ENCODE results near the gene SERPINA9. TPM values are rescaled to one million over a fixed set of nuclear protein-coding genes. Genes with fewer than 3 reads are reported as not detected.
A peak's percentile ranks its signal among the peaks of the same experiment; 100 is the strongest.

Gene SERPINA9
- total RNA-seq, 2 donors from 2014 or later, result not detected

DNA sequence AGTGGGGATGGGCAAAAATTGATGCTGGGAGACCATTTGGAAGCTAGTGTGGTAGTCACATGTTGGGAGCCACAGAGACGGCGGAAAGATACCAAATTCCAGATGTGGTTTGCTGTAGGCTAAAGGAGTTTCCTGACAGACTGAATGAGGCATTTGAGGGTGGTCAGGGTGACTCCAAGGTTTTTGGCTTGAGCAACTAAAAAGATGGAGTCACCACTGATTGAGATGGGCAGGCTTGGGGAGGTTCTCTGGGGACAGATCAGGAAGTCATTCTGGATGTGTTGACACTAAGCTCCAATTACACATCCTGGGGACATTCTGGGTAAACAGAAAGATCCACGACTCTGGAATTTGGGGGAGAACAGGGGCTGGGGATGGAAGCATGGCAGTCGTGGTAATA is 15.5 kb upstream of the SERPINA9 start:
- no peaks in the 10 kb centered on the region for H3K36me3 ChIP-seq
- H3K9me3 ChIP-seq, result no peaks in the 10 kb centered on the region
- intact Hi-C loops (cut with DNase I), result loop anchor here (5.0 kb wide), 1 partner anchor 69 kb away; no protein-coding TSS in a partner anchor
- no peak for DNase-seq (ENCODE audit: low spot score)
- TF ChIP-seq POLR2A (IDR thresholded peaks at IDR 0.05) (no peak), POLR2AphosphoS5 (IDR thresholded peaks at IDR 0.05) (no peak)
- TF ChIP-seq, protein P1, sequence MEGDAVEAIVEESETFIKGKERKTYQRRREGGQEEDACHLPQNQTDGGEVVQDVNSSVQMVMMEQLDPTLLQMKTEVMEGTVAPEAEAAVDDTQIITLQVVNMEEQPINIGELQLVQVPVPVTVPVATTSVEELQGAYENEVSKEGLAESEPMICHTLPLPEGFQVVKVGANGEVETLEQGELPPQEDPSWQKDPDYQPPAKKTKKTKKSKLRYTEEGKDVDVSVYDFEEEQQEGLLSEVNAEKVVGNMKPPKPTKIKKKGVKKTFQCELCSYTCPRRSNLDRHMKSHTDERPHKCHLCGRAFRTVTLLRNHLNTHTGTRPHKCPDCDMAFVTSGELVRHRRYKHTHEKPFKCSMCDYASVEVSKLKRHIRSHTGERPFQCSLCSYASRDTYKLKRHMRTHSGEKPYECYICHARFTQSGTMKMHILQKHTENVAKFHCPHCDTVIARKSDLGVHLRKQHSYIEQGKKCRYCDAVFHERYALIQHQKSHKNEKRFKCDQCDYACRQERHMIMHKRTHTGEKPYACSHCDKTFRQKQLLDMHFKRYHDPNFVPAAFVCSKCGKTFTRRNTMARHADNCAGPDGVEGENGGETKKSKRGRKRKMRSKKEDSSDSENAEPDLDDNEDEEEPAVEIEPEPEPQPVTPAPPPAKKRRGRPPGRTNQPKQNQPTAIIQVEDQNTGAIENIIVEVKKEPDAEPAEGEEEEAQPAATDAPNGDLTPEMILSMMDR (IDR thresholded peaks at IDR 0.05), result no peak
- WGBS, result 59% methylated on average over 4 of the region's 4 CpGs
- no peak overlapping the region for H3K27ac ChIP-seq
- H3K4me3 ChIP-seq, result no peak overlapping the region
- no peaks in the 10 kb centered on the region for H3K27me3 ChIP-seq (replicated peaks; ENCODE audit: insufficient read depth)
- H3K4me1 ChIP-seq (replicated peaks), result no peaks in the 10 kb centered on the region

DNA sequence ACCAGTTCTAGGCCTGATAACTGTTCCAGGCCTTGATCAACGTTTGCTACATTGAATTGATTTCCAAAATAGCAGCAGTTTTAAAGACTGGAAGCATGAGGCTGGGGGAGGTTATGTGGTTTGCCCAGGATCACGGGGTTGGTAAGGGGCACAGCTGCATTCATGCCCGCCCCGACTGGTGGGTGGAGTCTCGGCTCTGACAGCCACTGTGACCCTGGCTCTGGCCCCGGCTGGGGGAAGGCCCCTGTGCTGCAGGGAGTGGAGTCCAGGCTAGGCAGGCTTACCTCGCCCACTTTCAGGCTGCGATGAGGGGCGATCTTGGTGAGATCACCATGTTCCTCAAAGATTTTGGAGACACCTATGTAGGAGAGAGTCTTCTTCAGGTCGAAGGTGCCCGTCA is 13.3 kb upstream of the SERPINA9 start:
- TF ChIP-seq, protein P1 (IDR thresholded peaks at IDR 0.05), result no peak
- TF ChIP-seq POLR2A (IDR thresholded peaks at IDR 0.05), result no peak
- no peak for TF ChIP-seq POLR2AphosphoS5 (IDR thresholded peaks at IDR 0.05)
- intact Hi-C loops (cut with DNase I), result no loop called here
- no peak overlapping the region for H3K27ac ChIP-seq
- no peaks in the 10 kb centered on the region for H3K9me3 ChIP-seq
- 82% methylated on average over 11 of the region's 11 CpGs for WGBS
- DNase-seq (ENCODE audit: low spot score), result no peak
- no peak overlapping the region for H3K4me3 ChIP-seq
- no peaks in the 10 kb centered on the region for H3K36me3 ChIP-seq
- H3K27me3 ChIP-seq (replicated peaks; ENCODE audit: insufficient read depth), result no peaks in the 10 kb centered on the region
- H3K4me1 ChIP-seq (replicated peaks), result no peaks in the 10 kb centered on the region

DNA sequence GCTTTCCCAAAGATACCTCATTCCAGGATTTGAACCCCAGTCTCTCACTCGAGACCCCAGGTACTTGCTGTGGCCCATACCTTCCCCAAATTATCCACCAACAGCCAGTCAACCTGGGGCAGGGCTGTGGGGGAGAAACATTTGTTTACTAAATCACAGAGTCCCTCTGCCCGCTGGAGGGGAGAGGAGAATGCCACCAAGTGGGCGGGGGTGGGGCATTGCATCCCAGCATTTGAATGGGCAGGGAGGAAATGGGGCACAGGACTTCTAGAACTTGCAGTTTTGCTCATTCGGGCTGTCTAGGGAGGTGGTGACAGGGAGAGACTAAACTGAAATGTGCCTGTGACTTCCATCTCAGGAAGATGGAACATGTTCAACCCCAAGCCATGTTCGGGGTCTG is 10.9 kb upstream of the SERPINA9 start:
- H3K27ac ChIP-seq, result no peak overlapping the region
- H3K4me3 ChIP-seq, result no peak overlapping the region
- H3K27me3 ChIP-seq (replicated peaks; ENCODE audit: insufficient read depth), result no peaks in the 10 kb centered on the region
- TF ChIP-seq POLR2A (IDR thresholded peaks at IDR 0.05) (no peak), POLR2AphosphoS5 (IDR thresholded peaks at IDR 0.05) (no peak)
- no peaks in the 10 kb centered on the region for H3K9me3 ChIP-seq
- no peaks in the 10 kb centered on the region for H3K36me3 ChIP-seq
- no peak for DNase-seq (ENCODE audit: low spot score)
- WGBS, result 43% methylated on average over 5 of the region's 5 CpGs
- H3K4me1 ChIP-seq (replicated peaks), result no peaks in the 10 kb centered on the region
- intact Hi-C loops (cut with DNase I), result no loop called here

- Histone ChIP-seq H3K27ac (no peak overlapping the region), H3K36me3 (no peaks in the 10 kb centered on the region), H3K4me1 (replicated peaks) (no peaks in the 10 kb centered on the region), H3K4me3 (no peak overlapping the region), H3K27me3 (replicated peaks; ENCODE audit: insufficient read depth) (no peaks in the 10 kb centered on the region), H3K9me3 (no peaks in the 10 kb centered on the region)
- no peak for TF ChIP-seq POLR2AphosphoS5 (IDR thresholded peaks at IDR 0.05)
- TF ChIP-seq, protein P1 (IDR thresholded peaks at IDR 0.05), result peak; percentile 95 to 97 (median 96)
- TF ChIP-seq POLR2A (IDR thresholded peaks at IDR 0.05), result no peak
- DNase-seq (ENCODE audit: low spot score), result peak; percentile 30
- WGBS, result 18% methylated on average over 26 of the region's 26 CpGs
- intact Hi-C loops (cut with DNase I), result no loop called here
These were observed 10.2 kb upstream of the SERPINA9 start for GRCh38 chr14:94485944-94486841.

- DNase-seq (ENCODE audit: low spot score), result no peak
- Histone ChIP-seq H3K4me1 (replicated peaks) (no peaks in the 10 kb centered on the region), H3K36me3 (no peaks in the 10 kb centered on the region), H3K27me3 (replicated peaks; ENCODE audit: insufficient read depth) (no peaks in the 10 kb centered on the region), H3K9me3 (no peaks in the 10 kb centered on the region), H3K27ac (no peak overlapping the region), H3K4me3 (no peak overlapping the region)
- intact Hi-C loops (cut with DNase I), result no loop called here
- WGBS, result 80% methylated on average over 5 of the region's 5 CpGs
- no peak for TF ChIP-seq POLR2AphosphoS5 (IDR thresholded peaks at IDR 0.05)
- no peak for TF ChIP-seq POLR2A (IDR thresholded peaks at IDR 0.05)
- TF ChIP-seq, protein P1 (IDR thresholded peaks at IDR 0.05), result no peak
These were observed 8.5 kb upstream of the SERPINA9 start for GRCh38 chr14:94484481-94484880.
